Measurements from ENCODE around the gene PSG7. TPM values are rescaled to one million over a fixed set of nuclear protein-coding genes. Genes with fewer than 3 reads are reported as not detected.
"Not testable (repeated sequence)": the region's sequence is repeated elsewhere in the genome, so short reads cannot be mapped to it uniquely, and the experiment has no call there.

Gene PSG7
- total RNA-seq, 2 donors from 2014 or later = not detected

DNA sequence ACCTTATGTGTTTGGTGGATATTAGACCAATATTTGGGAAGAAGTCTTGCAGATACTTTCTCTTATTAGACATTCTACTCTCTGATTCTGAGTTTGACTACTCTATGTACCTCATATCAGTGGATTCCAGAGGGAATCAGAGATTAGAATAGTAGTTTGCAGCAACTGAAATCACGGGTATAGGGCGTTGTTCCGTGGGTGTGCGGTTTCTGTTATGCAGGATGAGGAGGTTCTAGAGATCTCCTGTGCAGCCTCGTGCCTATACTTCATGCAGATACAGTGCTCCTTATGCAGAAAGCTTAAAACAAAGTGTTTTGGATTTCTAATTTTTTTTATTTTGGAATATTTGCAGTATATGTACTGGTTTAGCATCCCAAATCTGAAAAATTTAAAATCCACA, 25.3 kb downstream of the PSG7 start:
- H3K9me3 ChIP-seq; H3K27me3 ChIP-seq (replicated peaks; ENCODE audit: insufficient read depth); intact Hi-C loops (cut with DNase I); DNase-seq (ENCODE audit: low spot score); H3K4me1 ChIP-seq (replicated peaks); H3K36me3 ChIP-seq; H3K4me3 ChIP-seq; H3K27ac ChIP-seq: not testable (repeated sequence)
- WGBS = 77% methylated on average over 5 of the region's 5 CpGs

DNA sequence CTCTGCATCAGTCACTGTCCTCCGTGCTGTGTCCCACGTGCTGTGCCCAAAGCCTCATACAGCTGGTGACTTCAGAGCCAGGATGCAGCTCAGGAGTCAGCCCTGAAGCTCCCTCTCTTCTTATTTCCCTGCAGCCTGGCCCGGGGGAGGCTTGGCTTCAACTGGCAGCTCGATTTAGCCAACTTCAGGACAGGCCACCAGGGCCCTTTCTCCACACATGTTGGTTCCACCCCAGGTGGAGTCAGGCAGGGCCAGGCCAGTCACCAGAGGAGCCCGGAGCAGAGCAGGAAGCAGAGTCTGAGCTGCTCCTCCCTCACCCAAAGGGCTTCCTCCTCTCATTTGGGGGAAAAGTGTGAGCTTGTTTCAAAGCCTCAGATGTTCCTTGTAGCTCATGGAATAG, 30.8 kb downstream of the PSG7 start:
- WGBS = 76% methylated on average over 5 of the region's 5 CpGs
- H3K36me3 ChIP-seq; H3K4me3 ChIP-seq; H3K27me3 ChIP-seq (replicated peaks; ENCODE audit: insufficient read depth); DNase-seq (ENCODE audit: low spot score); H3K27ac ChIP-seq; H3K4me1 ChIP-seq (replicated peaks); intact Hi-C loops (cut with DNase I); H3K9me3 ChIP-seq: not testable (repeated sequence)

DNA sequence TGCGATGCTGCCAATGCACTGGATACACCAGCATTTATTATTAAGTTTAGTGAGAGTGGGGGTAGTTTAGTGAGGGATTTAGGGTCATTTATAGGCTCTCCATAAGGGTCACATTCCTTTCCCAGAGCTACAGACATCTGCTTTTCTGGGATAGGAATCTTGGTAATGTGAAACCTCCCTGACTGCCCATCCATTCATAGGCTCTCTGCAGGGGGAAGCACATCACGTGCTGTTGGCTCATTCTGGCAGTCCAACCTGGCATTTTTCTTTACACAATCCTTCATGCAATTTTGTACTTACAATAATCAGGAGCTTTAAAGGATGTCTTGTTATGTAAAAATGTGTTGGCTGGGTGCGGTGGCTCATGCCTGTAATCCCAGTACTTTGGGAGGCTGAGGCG, 36.4 kb downstream of the PSG7 start:
- H3K27me3 ChIP-seq (replicated peaks; ENCODE audit: insufficient read depth); DNase-seq (ENCODE audit: low spot score); H3K4me1 ChIP-seq (replicated peaks); intact Hi-C loops (cut with DNase I); H3K4me3 ChIP-seq; H3K9me3 ChIP-seq; H3K36me3 ChIP-seq; H3K27ac ChIP-seq: not testable (repeated sequence)
- 76% methylated on average over 4 of the region's 4 CpGs for WGBS

DNA sequence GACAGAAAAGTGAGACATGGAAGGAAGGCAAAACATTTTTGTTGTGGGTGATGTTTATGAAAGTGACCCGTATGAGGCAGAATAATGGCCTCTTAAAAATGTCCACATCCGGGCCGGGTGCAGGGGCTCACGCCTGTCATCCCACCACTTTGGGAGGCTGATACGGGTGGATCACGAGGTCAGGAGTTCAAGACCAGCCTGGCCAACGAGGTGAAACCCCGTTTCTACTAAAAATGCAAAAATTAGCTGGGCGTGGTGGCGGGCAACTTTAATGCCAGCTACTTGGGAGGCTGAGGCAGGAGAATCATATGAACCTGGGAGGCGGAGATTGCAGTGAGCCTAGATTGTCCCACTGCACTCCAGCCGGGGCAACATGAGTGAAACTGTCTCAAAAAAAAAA, 37.3 kb downstream of the PSG7 start:
- H3K9me3 ChIP-seq; H3K27me3 ChIP-seq (replicated peaks; ENCODE audit: insufficient read depth); intact Hi-C loops (cut with DNase I); H3K27ac ChIP-seq; H3K36me3 ChIP-seq; H3K4me3 ChIP-seq; DNase-seq (ENCODE audit: low spot score); H3K4me1 ChIP-seq (replicated peaks): not testable (repeated sequence)
- WGBS = 93% methylated on average over 12 of the region's 12 CpGs

DNA sequence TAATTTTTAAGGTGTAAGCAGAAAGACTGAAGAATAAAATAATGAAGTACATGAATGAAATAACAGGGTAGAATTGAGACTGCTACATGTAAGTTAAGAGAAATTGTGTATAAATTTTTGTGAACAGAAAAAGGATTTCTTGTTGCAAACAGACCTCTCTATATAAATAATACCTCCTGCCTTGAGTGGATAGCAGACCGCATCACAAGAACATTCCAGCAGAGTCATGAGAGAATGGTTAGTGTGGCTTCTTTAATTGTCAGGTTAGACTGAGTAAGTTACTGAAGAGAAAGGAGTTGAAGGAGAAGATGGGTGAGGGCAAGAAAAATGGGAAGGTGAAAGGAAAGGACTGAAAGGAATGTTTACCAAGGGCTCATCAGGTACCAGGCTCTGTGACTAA, 37.9 kb downstream of the PSG7 start:
- H3K27ac ChIP-seq; DNase-seq (ENCODE audit: low spot score); H3K9me3 ChIP-seq; intact Hi-C loops (cut with DNase I); H3K36me3 ChIP-seq; H3K27me3 ChIP-seq (replicated peaks; ENCODE audit: insufficient read depth); H3K4me3 ChIP-seq; H3K4me1 ChIP-seq (replicated peaks): not testable (repeated sequence)
- 88% methylated on average over 1 of the region's 1 CpG for WGBS

DNA sequence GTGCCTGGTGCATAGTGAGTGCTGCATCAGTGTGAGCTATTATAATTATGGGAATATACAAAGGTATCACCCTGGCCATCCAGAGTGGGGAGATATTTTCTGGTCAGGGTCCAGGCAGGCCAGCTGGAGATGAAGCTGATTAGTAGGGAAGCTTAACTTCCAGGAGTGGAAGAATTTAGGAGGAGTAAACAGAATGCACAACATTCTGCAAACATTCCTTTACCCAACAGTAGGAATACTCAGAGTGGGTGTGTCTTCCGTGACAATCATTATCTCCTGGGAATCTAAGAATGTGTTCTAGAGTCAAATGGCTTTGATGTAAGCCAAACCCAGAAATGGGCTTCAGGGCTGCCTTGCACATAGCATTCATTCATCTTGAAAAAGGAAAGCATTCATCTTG, 38.4 kb downstream of the PSG7 start:
- H3K27ac ChIP-seq; intact Hi-C loops (cut with DNase I): not testable (repeated sequence)
- WGBS = 47% methylated on average over 1 of the region's 1 CpG

DNA sequence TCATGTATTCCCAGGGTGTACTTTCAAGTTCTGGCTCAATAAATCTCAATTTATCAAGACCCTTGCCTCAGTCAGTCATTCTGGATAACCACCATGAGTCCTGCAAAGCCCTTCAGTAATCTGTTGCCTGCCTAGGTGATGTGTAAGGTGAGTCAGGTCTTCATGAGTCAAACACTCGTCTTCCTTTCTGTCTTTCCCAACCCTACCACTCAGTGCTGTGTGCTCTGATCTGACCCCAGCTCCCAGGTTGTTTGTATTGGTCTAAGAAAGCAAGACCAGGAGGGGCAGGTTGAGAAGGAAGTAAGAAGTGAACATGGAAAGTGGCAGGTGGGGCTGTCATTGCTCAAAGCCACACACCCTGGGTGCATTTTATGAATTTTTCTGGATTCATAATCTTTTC, 39.3 kb downstream of the PSG7 start:
- H3K4me1 ChIP-seq (replicated peaks); DNase-seq (ENCODE audit: low spot score); H3K27ac ChIP-seq; H3K9me3 ChIP-seq; H3K36me3 ChIP-seq; H3K27me3 ChIP-seq (replicated peaks; ENCODE audit: insufficient read depth); intact Hi-C loops (cut with DNase I); H3K4me3 ChIP-seq: not testable (repeated sequence)
- WGBS = 30% methylated on average over 1 of the region's 1 CpG

More for the DNA sequence above, 38.4 kb downstream of the PSG7 start:
- not testable (repeated sequence) for H3K4me1 ChIP-seq (replicated peaks); H3K27me3 ChIP-seq (replicated peaks; ENCODE audit: insufficient read depth); DNase-seq (ENCODE audit: low spot score); H3K36me3 ChIP-seq; H3K4me3 ChIP-seq; H3K9me3 ChIP-seq

DNA sequence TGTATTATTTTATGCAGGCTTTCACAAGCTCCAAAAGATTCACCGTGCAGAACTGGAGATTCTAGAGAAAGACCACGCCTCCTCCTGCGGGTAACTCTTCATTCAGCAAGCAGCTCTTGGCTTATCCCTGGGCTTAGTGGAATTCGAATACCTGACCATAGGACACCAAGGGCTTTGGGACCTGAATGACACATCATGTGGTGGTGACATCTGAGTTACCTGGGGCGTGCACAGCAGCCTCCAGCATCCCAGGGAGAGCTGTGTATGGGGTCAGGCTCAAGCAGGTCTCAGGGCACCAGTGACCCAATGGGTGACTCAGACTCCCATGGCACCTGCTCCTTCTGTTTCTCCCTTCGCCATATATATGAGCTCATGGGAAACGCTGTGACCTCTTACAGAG, 46.6 kb downstream of the PSG7 start:
- H3K4me1 ChIP-seq (replicated peaks); DNase-seq (ENCODE audit: low spot score); H3K9me3 ChIP-seq; H3K4me3 ChIP-seq; H3K27ac ChIP-seq; H3K36me3 ChIP-seq; H3K27me3 ChIP-seq (replicated peaks; ENCODE audit: insufficient read depth); intact Hi-C loops (cut with DNase I): not testable (repeated sequence)
- WGBS = 93% methylated on average over 7 of the region's 7 CpGs

DNA sequence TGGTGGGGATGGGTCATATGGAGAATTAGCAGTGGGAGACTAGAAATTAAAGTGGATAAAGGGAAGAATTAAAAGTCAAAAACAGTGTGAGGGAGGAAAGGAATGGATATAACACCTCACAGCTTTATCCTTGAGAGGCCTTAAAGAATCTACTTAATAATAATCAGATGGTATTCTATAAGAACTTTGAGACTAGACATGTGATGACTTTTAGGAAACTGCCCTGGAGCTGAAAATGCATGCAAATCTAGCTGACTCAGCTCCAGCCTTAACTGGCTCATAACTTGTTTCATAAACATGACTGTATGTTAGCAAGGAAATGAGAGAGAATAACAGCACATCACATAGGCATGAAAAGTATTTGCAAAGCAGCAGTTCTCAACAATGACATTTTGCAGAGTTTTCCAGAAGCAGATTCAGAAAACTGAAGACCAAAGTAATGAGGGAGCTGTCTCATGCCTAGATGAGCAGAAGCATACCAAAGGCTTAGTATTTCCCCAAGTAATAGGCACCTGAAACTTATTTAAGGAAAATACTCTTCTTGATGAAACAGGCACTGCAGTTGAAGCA, 49.0 kb downstream of the PSG7 start:
- H3K4me3 ChIP-seq; H3K9me3 ChIP-seq; H3K27ac ChIP-seq; H3K27me3 ChIP-seq (replicated peaks; ENCODE audit: insufficient read depth); DNase-seq (ENCODE audit: low spot score); intact Hi-C loops (cut with DNase I); H3K36me3 ChIP-seq; H3K4me1 ChIP-seq (replicated peaks): not testable (repeated sequence)

DNA sequence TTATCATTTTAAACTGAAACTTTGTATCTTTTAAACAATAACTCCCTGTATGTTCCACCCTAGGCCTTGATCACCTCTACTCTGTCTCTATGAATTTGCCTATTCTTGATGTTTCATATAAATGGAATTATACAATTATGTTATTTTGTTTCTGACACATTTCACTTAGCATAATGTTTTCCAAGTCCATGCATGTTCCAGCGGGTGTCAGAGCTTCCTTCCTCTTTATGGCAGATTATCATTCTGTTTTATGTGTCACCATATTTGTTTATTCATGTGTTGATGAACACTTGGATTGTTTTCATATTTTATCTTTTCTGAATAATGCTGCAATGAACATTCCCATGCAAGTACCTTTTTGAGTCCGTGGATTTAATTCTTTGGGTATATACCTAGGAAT, 54.3 kb downstream of the PSG7 start:
- intact Hi-C loops (cut with DNase I); H3K27ac ChIP-seq; H3K4me3 ChIP-seq; H3K27me3 ChIP-seq (replicated peaks; ENCODE audit: insufficient read depth); DNase-seq (ENCODE audit: low spot score); H3K9me3 ChIP-seq; H3K4me1 ChIP-seq (replicated peaks); H3K36me3 ChIP-seq: not testable (repeated sequence)
- 90% methylated on average over 2 of the region's 2 CpGs for WGBS

DNA sequence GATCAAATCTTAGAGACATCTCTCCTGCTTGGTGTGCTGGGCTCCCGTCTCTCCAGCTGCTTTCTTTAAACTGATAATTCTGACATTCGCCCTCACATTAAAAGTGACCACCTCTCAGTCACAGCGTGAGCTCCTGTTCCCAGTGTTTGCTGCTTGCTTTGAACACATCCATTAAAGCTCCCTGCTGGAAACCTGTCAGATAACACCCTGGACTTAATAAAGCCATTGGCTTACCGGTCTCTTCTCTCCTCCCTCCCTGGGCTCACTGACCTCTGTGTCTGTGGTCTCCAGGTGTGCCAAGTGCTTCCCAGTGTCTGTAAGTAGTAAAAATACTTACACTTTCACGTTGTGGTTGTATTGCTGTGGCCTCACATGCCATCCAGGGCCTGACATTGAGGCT, 55.0 kb downstream of the PSG7 start:
- H3K4me1 ChIP-seq (replicated peaks); intact Hi-C loops (cut with DNase I): not testable (repeated sequence)

DNA sequence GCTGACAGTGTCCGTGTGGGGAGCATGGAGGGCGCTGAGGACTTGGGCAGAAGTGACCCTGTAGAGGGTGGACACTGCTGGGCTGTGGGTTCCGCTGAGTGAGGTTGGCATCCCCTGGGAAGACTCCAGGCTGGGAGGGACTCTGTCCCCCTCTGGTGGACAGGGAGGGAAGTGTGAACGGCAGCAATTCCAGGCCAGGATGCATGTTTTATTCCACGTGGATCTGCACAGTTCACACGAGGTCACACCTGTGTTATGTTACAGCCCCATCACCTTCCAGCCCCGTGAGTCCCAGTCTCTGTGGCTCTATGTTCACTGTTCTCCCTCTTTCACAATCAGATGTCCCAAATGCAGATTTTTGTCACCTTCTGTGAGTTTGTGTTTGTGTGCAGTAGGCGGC, 55.7 kb downstream of the PSG7 start:
- intact Hi-C loops (cut with DNase I) = not testable (repeated sequence)

More for the DNA sequence above, 55.0 kb downstream of the PSG7 start:
- not testable (repeated sequence) for H3K9me3 ChIP-seq; DNase-seq (ENCODE audit: low spot score); H3K27me3 ChIP-seq (replicated peaks; ENCODE audit: insufficient read depth); H3K4me3 ChIP-seq; H3K36me3 ChIP-seq; H3K27ac ChIP-seq
- WGBS = 56% methylated on average over 5 of the region's 5 CpGs

DNA sequence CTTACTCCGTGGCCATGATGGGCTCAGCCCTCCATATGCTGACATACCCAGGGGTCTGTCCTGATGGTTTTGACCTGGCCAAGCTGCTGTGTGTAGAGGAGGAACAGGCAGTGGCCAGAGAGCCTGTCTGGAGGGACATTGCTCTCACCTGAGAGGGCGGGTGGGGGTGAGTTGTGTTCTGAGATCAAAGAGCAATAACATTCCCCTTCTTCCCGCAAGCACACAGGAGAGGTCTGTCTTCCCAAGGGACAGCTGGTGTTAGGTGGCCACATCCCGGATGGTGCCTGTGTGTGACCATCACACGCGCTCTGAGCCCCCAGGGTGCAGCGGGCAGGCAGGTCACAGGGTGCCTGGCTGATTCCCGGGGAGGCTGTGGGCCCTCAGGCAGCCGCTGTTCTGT, 56.4 kb downstream of the PSG7 start:
- H3K9me3 ChIP-seq; H3K36me3 ChIP-seq; H3K4me3 ChIP-seq; H3K27ac ChIP-seq; H3K4me1 ChIP-seq (replicated peaks); DNase-seq (ENCODE audit: low spot score); H3K27me3 ChIP-seq (replicated peaks; ENCODE audit: insufficient read depth); intact Hi-C loops (cut with DNase I): not testable (repeated sequence)
- WGBS = 87% methylated on average over 9 of the region's 9 CpGs

More for the DNA sequence above, 55.7 kb downstream of the PSG7 start:
- not testable (repeated sequence) for H3K9me3 ChIP-seq; H3K27me3 ChIP-seq (replicated peaks; ENCODE audit: insufficient read depth); H3K4me1 ChIP-seq (replicated peaks); H3K36me3 ChIP-seq; H3K4me3 ChIP-seq; H3K27ac ChIP-seq; DNase-seq (ENCODE audit: low spot score)
- 62% methylated on average over 8 of the region's 8 CpGs for WGBS

Data from prostate gland (tissue), 2 donors.